ENCODE measurements around the gene BCAM.
"Not testable (repeated sequence)": the region's sequence is repeated elsewhere in the genome, so short reads cannot be mapped to it uniquely, and the experiment has no call there.

Gene BCAM

GRCh38 chr19:44808463-44809371, at the start of gene BCAM:
Gene BCAM (plus strand): TSS chr19:44809103. CDS start chr19:44809125, 22 bp downstream.
- peak; percentile 17 for DNase-seq (ENCODE audit: low spot score)

- no peak for DNase-seq (ENCODE audit: low spot score)
These were observed 46.9 kb upstream of the BCAM start for GRCh38 chr19:44762038-44762437.

- DNase-seq (ENCODE audit: low spot score): no peak
These were observed 43.6 kb upstream of the BCAM start for GRCh38 chr19:44765033-44765948.

GRCh38 chr19:44765949-44766335, 43.0 kb upstream of the BCAM start:
- no peak for DNase-seq (ENCODE audit: low spot score)

- DNase-seq (ENCODE audit: low spot score): no peak
These were observed 41.4 kb upstream of the BCAM start for GRCh38 chr19:44767295-44768180.

- peak; percentile 37 for DNase-seq (ENCODE audit: low spot score)
These were observed 38.2 kb upstream of the BCAM start for GRCh38 chr19:44770550-44771257.

GRCh38 chr19:44772144-44772543, 36.8 kb upstream of the BCAM start:
- DNase-seq (ENCODE audit: low spot score): not testable (repeated sequence)

GRCh38 chr19:44772959-44773358, 35.9 kb upstream of the BCAM start:
- DNase-seq (ENCODE audit: low spot score): no peak

GRCh38 chr19:44775676-44776240, 33.1 kb upstream of the BCAM start:
- DNase-seq (ENCODE audit: low spot score): no peak

GRCh38 chr19:44776402-44777096, 32.4 kb upstream of the BCAM start:
- no peak for DNase-seq (ENCODE audit: low spot score)

- no peak for DNase-seq (ENCODE audit: low spot score)
These were observed 31.1 kb upstream of the BCAM start, which contains the start of gene CBLC for GRCh38 chr19:44777715-44778347. Gene CBLC (plus strand): TSS chr19:44777890. CDS start chr19:44777932, 42 bp downstream.

GRCh38 chr19:44779150-44779549, 29.8 kb upstream of the BCAM start:
- DNase-seq (ENCODE audit: low spot score): no peak

GRCh38 chr19:44781694-44782093, 27.2 kb upstream of the BCAM start:
- not testable (repeated sequence) for DNase-seq (ENCODE audit: low spot score)

- DNase-seq (ENCODE audit: low spot score): no peak
These were observed 26.2 kb upstream of the BCAM start for GRCh38 chr19:44782729-44783128.

GRCh38 chr19:44783545-44783944, 25.4 kb upstream of the BCAM start:
- no peak for DNase-seq (ENCODE audit: low spot score)

- DNase-seq (ENCODE audit: low spot score): no peak
These were observed 23.6 kb upstream of the BCAM start for GRCh38 chr19:44785271-44785670.

- DNase-seq (ENCODE audit: low spot score): no peak
These were observed 22.9 kb upstream of the BCAM start for GRCh38 chr19:44785993-44786392.

- DNase-seq (ENCODE audit: low spot score): no peak
These were observed 19.9 kb upstream of the BCAM start for GRCh38 chr19:44788971-44789370.

- no peak for DNase-seq (ENCODE audit: low spot score)
These were observed 18.9 kb upstream of the BCAM start for GRCh38 chr19:44789943-44790483.

All from putamen (tissue), 1 donor.